Measurements from ENCODE around the gene CRB1.
A peak's percentile ranks its signal among the peaks of the same experiment; 100 is the strongest.
"Not testable (repeated sequence)": the region's sequence is repeated elsewhere in the genome, so short reads cannot be mapped to it uniquely, and the experiment has no call there.

CRB1 gene

DNA sequence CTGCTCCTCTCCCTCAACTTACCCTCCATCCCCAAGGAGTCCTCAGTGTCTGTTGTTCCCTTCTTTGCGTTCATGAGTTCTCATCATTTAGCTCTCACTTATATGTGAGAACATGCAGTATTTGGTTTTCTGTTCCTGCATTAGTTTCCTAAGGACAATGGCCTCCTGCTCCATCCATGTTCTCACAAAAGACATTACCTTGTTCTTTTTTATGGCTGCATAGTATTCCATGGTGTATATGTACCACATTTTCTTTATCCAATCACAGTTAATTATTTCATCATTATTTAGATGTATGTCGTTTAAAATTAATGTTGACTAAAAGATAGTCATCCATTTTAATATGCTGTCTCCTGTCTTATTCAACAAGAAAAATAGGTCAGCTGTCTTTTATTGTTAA, 134.1 kb downstream of the CRB1 start:
- DNase-seq: no peak

DNA sequence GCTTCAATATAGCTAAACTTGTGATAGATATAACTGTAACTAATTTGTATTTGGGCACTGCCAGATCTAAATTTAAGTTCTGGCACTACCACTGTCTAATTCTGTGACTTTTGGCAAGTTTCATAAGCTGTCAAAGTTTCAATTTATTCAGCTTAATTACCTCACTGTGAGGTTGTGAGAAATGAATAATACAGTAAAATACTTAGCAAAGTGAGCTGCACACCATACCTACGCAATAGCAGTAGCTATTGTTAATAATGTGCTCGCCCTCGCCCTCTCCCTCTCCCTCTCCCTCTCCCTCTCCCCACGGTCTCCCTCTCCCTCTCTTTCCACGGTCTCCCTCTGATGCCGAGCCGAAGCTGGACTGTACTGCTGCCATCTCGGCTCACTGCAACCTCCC, 136.7 kb downstream of the CRB1 start:
- DNase-seq: not testable (repeated sequence)

DNA sequence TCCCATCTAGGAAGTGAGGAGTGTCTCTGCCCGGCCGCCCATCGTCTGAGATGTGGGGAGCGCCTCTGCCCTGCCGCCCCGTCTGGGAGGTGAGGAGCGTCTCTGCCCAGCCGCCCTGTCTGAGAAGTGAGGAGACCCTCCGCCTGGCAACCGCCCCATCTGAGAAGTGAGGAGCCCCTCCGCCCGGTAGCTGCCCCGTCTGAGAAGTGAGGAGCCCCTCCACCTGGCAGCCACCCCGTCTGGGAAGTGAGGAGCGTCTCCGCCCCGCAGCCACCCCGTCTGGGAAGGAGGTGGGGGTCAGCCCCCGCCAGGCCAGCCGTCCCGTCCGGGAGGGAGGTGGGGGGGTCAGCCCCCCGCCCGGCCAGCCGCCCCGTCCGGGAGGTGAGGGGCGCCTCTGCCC, 137.6 kb downstream of the CRB1 start:
- not testable (repeated sequence) for DNase-seq

DNA sequence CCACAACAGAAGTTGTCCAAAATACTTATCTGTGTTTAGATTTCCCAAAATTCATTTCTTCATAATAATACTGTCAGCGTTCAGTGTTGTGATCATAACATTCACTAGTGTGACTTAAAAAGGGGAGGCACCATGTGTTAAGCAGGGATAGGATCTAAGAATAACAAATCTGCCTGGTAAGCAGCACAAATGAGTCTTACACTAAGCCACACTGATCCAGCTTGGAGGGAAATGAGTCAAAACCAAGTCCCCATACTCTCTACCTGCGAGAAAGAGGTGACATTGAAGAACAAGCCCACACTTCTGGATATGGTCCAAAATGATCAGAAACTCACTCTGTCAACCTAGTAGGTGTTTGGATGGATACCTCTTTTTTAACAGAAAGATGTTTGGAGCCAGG, 145.5 kb downstream of the CRB1 start:
- DNase-seq: no peak

DNA sequence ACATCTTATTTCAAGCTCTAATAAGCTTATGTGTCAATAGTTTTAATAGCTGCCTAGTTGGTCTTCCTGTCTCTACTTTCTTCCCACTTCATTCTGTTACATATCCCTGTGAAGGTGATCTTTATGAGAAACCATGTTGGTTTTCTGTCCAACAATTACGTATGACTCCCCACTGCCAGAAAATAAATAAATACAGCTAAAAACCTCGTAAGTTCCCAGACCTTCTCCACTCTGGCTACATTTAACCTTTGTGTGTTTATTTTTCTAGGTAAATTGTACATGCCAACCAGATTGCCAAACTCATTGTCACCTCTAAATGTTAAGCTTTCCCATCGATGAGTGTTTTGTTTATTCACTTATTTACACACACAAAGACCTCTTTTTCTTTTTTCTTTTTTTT, 147.2 kb downstream of the CRB1 start:
- no peak for DNase-seq

DNA sequence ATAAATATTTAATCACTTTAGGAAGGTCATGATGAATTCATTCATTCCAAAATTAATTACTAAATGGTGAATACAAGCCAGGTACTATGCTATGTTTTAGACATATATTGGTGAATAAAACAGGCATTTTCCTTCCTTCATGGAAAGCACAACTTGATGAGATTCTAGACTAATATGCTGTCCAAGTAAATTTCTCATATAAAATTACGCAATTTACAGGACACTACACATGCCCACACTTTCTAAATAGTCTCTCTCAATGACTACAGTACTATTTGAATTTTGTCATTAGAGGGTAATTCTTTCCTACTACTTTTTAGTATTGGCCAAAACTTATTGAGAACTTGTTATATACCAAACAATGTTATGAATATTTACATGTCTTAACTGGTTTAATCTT, 150.6 kb downstream of the CRB1 start:
- no peak for DNase-seq

DNA sequence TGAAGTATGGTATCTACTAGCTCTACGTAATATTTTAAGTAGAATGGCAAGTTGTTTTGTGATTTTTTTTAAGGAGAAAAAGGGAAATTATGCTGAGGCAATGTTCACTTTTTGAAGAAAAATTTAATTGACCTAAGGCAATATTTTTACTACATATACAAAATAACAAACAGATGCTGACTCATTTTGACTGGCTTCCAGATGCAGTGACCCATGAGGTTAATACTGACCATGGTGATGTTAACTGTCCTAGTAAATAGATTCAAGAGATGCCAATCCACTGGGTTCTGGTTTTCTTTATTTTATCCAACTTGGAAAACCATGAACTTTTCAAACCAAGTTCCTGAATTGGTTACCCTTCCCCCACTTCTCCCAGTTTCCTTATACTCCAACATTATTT, 154.9 kb downstream of the CRB1 start:
- no peak for DNase-seq

DNA sequence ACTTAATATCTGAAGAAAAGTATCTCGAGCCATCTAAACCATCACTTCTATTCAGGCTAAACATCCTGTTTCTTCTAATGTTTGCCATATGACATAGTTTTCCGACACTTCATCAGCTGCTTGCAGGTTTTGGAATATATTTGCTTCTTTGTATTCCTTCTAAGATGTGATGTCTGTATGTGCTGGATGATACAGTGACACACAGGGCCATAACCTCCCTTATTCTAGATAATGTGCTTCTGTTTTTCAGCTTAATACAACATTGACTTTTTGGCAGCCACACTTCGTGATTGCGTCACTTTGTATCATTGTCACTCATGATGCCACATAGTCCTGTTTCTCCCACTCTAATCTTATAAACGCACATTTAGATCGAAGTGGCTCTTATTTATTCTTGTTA, 156.3 kb downstream of the CRB1 start:
- no peak for DNase-seq

DNA sequence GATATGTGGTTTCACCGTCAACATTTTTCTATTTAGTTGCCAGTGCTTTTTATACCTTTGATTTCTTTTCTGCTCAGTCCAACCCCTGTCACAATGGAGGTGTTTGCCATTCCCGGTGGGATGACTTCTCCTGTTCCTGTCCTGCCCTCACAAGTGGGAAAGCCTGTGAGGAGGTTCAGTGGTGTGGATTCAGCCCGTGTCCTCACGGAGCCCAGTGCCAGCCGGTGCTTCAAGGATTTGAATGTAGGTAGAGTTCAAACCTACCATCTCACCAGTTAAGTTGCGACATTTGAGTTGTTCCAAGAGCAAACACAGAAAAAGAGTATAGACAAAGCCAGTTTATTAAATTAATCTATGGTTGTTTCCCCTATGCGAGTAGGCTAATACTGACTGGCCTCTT, 161.3 kb downstream of the CRB1 start:
- DNase-seq: no peak

DNA sequence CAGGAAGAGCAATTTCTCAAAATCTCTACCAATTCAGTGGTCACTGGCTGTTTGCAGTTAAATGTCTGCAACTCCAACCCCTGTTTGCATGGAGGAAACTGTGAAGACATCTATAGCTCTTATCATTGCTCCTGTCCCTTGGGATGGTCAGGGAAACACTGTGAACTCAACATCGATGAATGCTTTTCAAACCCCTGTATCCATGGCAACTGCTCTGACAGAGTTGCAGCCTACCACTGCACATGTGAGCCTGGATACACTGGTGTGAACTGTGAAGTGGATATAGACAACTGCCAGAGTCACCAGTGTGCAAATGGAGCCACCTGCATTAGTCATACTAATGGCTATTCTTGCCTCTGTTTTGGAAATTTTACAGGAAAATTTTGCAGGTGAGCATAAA, 167.2 kb downstream of the CRB1 start:
- peak; percentile 42 for DNase-seq

DNA sequence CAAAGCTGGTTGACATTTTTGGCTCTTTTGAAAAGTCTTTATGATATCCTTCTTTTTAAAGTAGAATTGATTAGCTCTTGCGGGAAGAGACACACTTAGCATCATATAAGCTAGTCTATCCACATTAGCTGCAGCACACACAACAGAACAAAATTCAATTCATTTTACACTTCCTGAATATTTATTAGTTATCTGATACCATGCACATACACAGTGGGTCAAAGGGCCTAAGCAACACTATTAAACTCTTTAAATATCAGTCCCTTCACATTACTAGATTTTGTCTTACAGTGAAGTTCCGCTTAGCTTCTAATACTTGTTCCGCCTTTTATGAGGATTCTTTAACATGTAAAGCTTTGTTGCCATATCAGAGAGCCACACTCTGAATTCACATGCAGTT, 169.5 kb downstream of the CRB1 start:
- DNase-seq: no peak

DNA sequence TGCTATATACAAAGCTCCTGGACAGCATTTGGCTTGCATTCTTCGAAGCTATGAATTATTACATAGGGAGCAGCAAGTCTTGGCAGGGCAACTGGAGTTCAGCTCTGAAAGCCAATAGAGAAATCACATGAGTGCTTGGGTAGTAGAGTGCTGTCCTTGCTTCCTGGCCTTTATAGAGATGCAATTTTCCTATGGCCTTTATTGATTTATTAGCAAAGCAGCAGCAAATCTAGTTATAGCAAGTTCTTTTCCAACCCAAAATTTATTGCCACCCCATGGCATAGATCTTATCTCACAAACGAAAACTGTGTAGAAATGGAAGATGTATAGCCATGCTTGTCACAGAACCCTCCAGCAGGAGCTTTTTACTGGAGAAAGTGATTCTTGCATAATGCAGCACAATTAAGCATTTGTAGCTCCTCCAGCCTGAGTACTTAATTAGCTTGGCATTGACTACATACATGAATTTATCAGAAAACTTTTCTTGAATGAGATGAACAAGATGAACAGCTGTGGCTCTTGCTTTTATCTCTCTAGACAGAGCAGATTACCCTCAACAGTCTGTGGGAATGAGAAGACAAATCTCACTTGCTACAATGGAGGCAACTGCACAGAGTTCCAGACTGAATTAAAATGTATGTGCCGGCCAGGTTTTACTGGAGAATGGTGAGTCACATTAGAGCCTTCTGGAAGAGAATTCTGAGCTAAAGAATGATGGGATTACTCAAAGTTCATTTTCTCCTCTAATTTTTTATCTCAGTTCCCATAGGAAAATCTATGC, 170.1 kb downstream of the CRB1 start:
- DNase-seq: no peak

DNA sequence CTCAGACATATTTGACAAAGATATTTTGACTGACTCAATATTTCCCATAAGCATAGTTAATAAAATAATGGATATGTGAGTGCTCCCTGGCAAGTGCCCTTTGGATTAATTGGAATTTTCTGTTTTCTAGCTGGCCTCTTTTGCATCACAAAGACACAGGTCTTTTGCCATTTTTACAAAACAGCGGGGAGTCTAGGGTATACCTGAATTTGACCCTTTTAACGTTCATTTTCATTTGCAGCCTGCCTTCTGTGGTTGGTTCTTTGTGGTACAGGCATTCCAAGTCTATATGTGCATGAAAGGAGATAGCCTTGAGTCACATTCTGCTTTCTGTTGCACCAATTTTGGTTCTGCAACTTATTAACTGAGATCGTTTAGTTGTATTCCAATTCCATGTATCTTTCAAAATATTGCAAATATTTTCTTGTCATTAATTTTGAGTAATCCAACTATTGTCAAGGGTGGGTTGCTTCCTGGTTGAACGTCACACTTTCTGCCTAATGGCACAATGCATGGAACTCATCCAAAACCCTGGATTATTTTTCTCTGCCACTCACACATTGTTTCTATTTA, 171.7 kb downstream of the CRB1 start:
- DNase-seq: no peak

DNA sequence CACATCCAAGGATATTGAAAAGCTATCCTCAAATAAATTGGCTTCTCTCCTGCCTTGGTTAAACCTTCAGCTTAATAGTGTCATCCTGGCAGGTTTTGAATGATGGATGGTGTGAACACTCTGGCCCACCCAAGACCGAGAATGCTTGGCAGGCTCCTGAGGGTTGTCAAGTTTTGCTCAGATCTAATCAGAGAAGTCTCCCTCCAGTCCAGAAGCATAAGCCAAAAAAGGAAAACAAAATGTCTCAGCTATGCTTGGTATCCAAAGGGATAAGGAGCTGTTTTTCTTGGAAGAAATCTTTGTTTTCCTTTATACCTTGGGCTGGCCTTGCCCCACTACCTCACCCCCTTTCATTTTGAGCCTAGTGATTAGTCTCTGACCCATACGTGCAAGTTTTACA, 172.7 kb downstream of the CRB1 start:
- no peak for DNase-seq

DNA sequence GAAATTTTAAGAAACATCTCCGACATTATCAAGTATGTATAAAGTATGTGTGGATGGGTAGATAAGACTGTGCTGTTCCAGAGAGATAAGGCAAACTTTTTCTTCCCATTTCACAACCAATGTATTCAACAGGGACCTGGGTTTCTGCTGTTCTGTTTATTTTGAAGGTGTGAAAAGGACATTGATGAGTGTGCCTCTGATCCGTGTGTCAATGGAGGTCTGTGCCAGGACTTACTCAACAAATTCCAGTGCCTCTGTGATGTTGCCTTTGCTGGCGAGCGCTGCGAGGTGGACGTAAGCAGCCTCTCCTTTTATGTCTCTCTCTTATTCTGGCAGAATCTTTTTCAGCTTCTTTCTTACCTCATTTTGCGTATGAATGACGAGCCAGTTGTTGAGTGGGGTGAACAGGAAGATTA, 174.0 kb downstream of the CRB1 start:
- no peak for DNase-seq

DNA sequence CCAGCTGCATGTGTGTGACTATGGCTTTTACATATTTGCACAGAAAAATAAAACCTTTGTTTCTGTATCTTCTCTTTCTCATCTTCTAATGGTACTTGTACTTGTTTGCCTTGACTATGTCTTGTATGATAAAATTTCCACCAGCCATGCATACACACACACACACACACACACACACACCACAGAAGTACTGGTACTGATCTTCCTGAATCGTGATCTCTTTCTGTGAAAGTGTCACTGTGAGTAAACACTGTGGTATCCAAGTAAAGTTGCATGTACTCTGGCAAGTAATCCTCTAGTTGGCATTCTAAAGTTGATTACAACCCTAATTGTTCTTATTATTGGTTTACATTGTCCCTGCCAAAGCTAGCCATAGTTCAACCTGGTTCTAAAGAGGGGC, 176.7 kb downstream of the CRB1 start:
- no peak for DNase-seq

DNA sequence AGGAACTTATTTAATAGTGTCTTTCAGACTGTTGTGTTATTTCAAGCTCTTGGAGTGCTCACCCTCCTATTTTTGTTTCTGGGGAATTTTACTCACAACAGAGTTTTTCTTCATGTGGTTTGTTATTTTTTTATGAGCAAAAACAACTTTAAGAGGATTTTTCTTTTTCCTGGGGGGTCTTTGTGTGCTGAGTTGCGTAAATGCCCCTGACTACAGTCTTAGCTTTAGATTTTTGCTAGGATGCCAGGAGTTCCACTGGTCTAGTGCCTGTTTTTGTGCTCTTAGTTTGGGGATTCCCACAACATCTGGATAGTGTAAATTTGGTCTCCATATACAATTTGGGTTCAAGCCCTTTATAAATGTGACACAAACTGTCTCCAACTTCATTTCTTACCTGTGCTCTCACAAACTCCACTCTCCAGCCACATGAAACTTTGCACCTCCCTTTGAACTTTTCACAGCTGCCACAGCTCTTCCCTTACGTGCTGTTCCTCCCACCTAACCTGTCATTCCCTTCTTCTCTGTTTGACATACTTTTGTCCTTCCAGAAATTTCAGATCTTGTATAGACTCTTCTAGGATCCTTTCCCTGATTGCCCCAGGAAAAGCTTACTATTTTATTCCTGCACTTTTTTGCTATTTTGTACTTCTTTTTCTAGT, 180.2 kb downstream of the CRB1 start:
- no peak for DNase-seq

DNA sequence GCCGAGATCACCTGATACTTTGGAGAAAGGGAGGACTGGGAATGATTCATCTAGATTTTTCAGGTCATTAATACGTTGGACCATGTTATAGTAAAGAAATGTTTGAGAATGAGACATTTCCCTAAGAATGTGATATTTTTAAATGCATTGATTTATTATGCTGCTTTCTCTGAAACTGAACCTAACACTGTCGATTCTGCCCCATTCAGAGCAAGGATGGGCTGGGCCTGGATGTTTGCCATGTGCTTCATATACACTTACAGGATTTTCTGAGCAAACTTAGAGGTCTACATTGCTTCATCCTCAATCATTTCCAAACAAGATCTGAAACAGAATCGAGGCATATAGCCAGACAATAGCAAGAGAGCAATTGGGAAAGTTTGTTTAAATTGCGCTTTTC, 183.3 kb downstream of the CRB1 start:
- no peak for DNase-seq

DNA sequence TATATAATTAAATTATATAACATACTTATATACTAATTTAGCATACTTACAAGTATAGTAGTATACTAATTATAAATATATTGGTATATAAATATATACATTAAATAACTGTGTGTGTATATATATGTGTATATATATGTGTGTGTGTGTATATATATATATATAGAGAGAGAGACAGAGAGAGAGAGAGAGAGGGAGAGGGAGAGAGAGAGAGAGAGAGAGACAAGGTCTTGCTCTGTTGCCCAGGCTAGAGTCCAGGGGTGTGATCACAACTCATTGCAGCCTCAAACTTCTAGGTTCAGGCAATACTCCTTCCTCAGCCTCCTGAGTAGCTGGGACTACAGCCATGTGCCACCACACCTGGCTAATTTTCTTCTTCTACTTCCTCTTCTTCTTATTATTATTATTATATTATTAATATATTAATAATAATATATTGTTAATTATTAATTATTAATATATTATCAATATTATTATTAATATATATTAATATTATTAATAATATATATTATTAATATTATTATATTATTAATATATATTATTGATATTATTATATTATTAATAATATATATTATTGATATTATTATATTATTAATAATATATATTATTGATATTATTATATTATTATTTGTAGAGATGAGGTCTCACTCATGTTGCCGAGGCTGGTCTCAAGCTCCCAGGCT, 185.5 kb downstream of the CRB1 start:
- no peak for DNase-seq

DNA sequence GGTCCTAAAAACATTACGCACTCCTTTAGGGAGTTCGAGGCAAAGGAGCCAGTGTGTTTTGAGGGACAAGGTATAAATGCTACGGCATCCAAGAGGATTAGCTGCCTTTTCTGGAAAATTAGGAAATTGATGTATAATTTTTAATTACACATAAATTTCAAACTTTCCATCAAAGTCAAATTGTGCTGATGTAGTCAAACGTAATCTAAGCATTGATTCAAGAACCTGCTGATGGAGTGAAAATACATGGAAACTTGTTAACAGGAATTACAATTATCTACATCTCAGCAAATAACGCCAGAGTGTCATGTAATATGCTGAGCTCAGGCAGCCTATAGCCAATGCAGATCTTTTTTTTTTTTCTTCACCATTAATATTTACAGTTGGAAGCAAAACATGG, 194.5 kb downstream of the CRB1 start:
- DNase-seq: no peak

DNA sequence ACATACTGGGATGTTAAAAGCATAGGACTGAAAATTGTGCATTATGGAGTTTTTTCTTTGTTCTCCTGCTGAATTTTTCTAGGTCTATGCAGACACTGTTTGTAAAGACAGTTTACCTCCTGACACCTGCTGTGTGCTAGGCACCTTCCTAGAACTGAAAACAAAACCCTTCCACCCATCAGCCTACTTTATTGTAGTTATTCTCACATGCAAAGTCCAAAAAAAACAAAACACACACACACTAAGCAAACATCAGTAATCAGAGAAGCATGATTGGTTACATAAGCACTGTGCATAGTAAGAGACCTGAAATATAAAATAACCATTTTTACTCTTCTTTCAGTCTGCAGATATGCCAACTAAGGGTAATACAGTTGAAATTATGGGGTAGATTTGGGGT, 195.1 kb downstream of the CRB1 start:
- DNase-seq: peak; percentile 71

DNA sequence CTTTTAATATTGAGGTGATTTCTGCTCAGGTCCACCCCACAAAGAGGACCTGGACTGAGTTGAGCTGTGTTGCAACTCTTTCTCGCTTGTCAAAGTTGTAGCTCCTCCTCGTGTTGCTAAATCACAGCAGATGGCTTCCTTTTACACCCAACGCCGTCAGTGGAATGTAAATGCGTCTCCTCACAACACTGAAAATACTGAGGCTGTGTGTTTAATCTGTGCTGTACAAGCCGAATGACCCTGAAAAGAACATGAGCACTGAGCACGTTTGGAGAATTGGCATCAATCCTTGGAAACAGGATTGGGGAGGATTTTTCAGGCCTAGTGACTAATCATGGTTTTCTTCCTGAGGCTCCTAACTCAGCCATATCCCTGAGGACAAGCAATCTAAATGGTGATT, 196.0 kb downstream of the CRB1 start:
- no peak for DNase-seq

DNA sequence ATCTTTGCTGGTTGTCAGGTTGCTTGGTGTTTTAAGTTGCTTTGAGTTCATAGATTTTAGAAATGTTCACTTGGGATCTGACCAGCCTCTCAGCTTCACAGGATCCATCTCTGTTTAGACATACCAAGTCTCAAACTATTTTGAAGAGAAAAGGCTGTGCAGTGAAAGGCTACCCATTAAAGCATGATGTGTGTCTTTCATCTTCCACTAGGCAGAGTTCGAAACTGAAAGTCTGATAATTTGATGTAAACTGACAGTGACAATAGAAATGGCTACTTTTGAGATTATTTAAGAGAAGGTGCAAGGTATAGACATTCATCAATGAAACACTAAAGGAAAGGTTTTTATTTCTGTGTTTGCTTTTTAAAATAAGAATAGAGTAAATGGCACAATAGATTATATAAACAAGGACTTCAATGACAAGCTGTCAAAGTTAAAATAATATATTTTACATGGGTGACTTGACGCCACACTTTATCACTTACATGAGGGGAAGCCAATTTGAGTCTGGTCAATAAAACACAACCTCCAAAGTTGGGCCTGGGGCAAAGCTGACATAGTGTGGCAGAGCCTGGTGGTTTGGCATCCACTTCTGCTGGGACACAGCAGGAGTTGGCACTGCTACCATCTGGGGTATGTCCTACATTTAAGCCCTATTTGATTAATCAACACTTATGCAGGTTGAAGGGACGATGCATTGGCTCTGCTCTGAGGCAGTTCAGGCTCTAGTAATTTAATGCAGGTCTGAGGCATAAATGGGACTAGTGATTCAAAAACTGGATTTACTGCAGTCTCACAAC, 197.7 kb downstream of the CRB1 start:
- DNase-seq: no peak

Measured in DMS53 (cell line).